IMR-90 (cell line): ENCODE results near the gene CACNA2D3. TPM values are rescaled to one million over a fixed set of nuclear protein-coding genes. Genes with fewer than 3 reads are reported as not detected.
A peak's percentile ranks its signal among the peaks of the same experiment; 100 is the strongest.

ENCODE experiments used
- ATAC-seq: fragments of 200-7000 bp; cut with Tn5 transposase; 2 replicates; pipeline ENCODE4 v1.9.1; 2020; ENCODE audit warnings: low read depth, mild to moderate bottlenecking, moderate library complexity
- BruUV-seq: library from RNA; stranded (reverse); fragments of 400-500 nt; replicated peaks from 2 replicates; lab custom pipeline; 2021; lab: Mats Ljungman, UMichigan
- CTCF ChIA-PET: fragments of 300-600 bp; formaldehyde crosslinking; extraction: SDS; loops from one replicate; lab custom pipeline; 2021; ENCODE audit warnings: antibody characterized with exemption; lab: Yijun Ruan, JAX
- POLR2A ChIA-PET: fragments of 300-600 bp; sonication (Branson Sonifier 250); formaldehyde crosslinking; loops from one replicate; lab custom pipeline; 2022; ENCODE audit warnings: antibody characterized with exemption; ENCODE audit not compliant: unreplicated experiment; lab: Charles Lee
- DNase-seq: peaks from one replicate; pipeline ENCODE4 v3.0.0; 2013
- H2AFZ ChIP-seq: replicated peaks from 2 replicates; pipeline ENCODE3; 2013; ENCODE audit warnings: low read length, mild to moderate bottlenecking; ENCODE audit not compliant: poor library complexity
- H2AK5ac ChIP-seq: 2 replicates; pipeline ENCODE4 v1.6.1; 2013; ENCODE audit warnings: low read depth, low read length, inconsistent platforms
- H2AK9ac ChIP-seq: replicated peaks from 2 replicates; pipeline ENCODE3; 2013; ENCODE audit warnings: mild to moderate bottlenecking, low read depth, low read length, moderate library complexity; ENCODE audit not compliant: poor library complexity
- H2BK120ac ChIP-seq: 2 replicates; pipeline ENCODE4 v1.6.1; 2013; ENCODE audit warnings: low read depth, low read length, inconsistent platforms
- H2BK15ac ChIP-seq: 3 replicates; pipeline ENCODE4 v1.6.1; 2013; ENCODE audit warnings: low read depth, low read length, inconsistent platforms
- H2BK20ac ChIP-seq: 2 replicates; pipeline ENCODE4 v1.6.1; 2013; ENCODE audit warnings: low read depth, mild to moderate bottlenecking, inconsistent platforms, low read length, moderate library complexity
- H2BK5ac ChIP-seq: 2 replicates; pipeline ENCODE4 v1.6.1; 2013; ENCODE audit warnings: mild to moderate bottlenecking, low read depth, low read length, inconsistent platforms; ENCODE audit not compliant: poor library complexity, severe bottlenecking
- H3K14ac ChIP-seq: replicated peaks from 2 replicates; pipeline ENCODE4 v1.6.1; 2013; ENCODE audit warnings: low read depth, low read length, inconsistent platforms
- H3K18ac ChIP-seq: 2 replicates; pipeline ENCODE4 v1.6.1; 2013; ENCODE audit warnings: low read depth, low read length, control low read depth
- H3K23ac ChIP-seq: 2 replicates; pipeline ENCODE4 v1.6.1; 2013; ENCODE audit warnings: low read depth, low read length, inconsistent platforms
- H3K27ac ChIP-seq: 2 replicates; pipeline ENCODE4 v1.5.1; 2013; ENCODE audit warnings: mild to moderate bottlenecking, control low read depth, low read length; ENCODE audit not compliant: insufficient read depth
- H3K27me3 ChIP-seq: 2 replicates; pipeline ENCODE4 v1.6.1; 2013; ENCODE audit warnings: low read length; ENCODE audit not compliant: control insufficient read depth, insufficient read depth
- H3K36me3 ChIP-seq: 2 replicates; pipeline ENCODE4 v1.6.1; 2013; ENCODE audit warnings: low read length, mixed read lengths; ENCODE audit not compliant: control insufficient read depth, insufficient read depth
- H3K4ac ChIP-seq: 2 replicates; pipeline ENCODE4 v1.6.1; 2013; ENCODE audit warnings: low read depth, low read length, inconsistent platforms
- H3K4me1 ChIP-seq: 2 replicates; pipeline ENCODE4 v1.6.1; 2013; ENCODE audit warnings: low read length, mixed read lengths; ENCODE audit not compliant: control insufficient read depth, insufficient read depth
- H3K4me2 ChIP-seq: 2 replicates; pipeline ENCODE4 v1.6.1; 2013; ENCODE audit warnings: low read depth, mild to moderate bottlenecking, control low read depth, low read length, moderate library complexity
- H3K4me3 ChIP-seq: 2 replicates; pipeline ENCODE4 v1.5.1; 2013; ENCODE audit warnings: low read depth, mild to moderate bottlenecking, control low read depth, low read length, moderate library complexity; ENCODE audit not compliant: insufficient read depth
- H3K56ac ChIP-seq: 2 replicates; pipeline ENCODE4 v1.6.1; 2013; ENCODE audit warnings: low read length, inconsistent platforms; ENCODE audit not compliant: insufficient read depth; ENCODE audit errors: extremely low read depth
- H3K79me1 ChIP-seq, 2 experiments: 2 replicates each; pipeline ENCODE4 v1.6.1; 2013; ENCODE audit warnings: low read length in 2 of 2, inconsistent platforms in 1 of 2, low read depth in 1 of 2
- H3K9ac ChIP-seq: 2 replicates; pipeline ENCODE4 v1.6.1; 2013; ENCODE audit warnings: low read depth, low read length, control low read depth
- H3K9me1 ChIP-seq: 2 replicates; pipeline ENCODE4 v1.6.1; 2013; ENCODE audit warnings: low read length, inconsistent platforms; ENCODE audit not compliant: insufficient read depth
- H3K9me3 ChIP-seq: 2 replicates; pipeline ENCODE4 v1.6.1; 2013; ENCODE audit warnings: low read length; ENCODE audit not compliant: control insufficient read depth, insufficient read depth
- H4K20me1 ChIP-seq: 2 replicates; pipeline ENCODE4 v1.6.1; 2013; ENCODE audit warnings: low read length, inconsistent platforms; ENCODE audit not compliant: insufficient read depth
- H4K5ac ChIP-seq: 2 replicates; pipeline ENCODE4 v1.6.1; 2013; ENCODE audit warnings: mild to moderate bottlenecking, low read depth, low read length, control low read depth
- H4K8ac ChIP-seq, 2 experiments: 2 replicates each; pipeline ENCODE4 v1.6.1; 2013; ENCODE audit warnings: low read depth in 2 of 2, low read length in 2 of 2, control low read depth in 1 of 2, inconsistent platforms in 1 of 2
- H4K91ac ChIP-seq: 2 replicates; pipeline ENCODE4 v1.6.1; 2013; ENCODE audit warnings: low read depth, low read length, inconsistent platforms; ENCODE audit not compliant: insufficient read depth
- CEBPB ChIP-seq: IDR thresholded peaks from 2 replicates; pipeline ENCODE4 v1.6.1; 2012; ENCODE audit warnings: low read depth, low read length, improper control_type of control experiment
- RFX5 ChIP-seq: IDR thresholded peaks from 2 replicates; pipeline ENCODE4 v1.8.0; 2012; ENCODE audit warnings: low read depth, mild to moderate bottlenecking, low read length, moderate library complexity
- WGBS, 2 experiments: methylation state at CpG; one replicate each; pipeline versions ENCODE4 v1.1.5 to v1.1.7; 2013; ENCODE audit warnings: missing lambda C conversion rate in 2 of 2; ENCODE audit not compliant: insufficient read length in 1 of 2; ENCODE audit errors: extremely low coverage in 2 of 2; 5-methylcytosine and 5-hydroxymethylcytosine counted together
- dilution Hi-C: fragments of 300-500 bp; cut with HindIII; formaldehyde crosslinking; loops from one replicate; pipeline ENCODE4 v1.14.3; 2018; ENCODE audit warnings: low sequenced_read_pairs; ENCODE audit not compliant: unreplicated experiment
- in situ Hi-C: fragments of 300-500 bp; cut with MboI; formaldehyde crosslinking; loops from 3 replicates; pipeline ENCODE4 v1.14.3; 2019; ENCODE audit warnings: low sequenced_read_pairs, inconsistent platforms, mixed read lengths
- intact Hi-C: fragments of 100-400 bp; cut with micrococcal nuclease; formaldehyde crosslinking; loops from 2 replicates; pipeline ENCODE4 v1.10.0; 2022
- polyA plus RNA-seq, 3 experiments: library from polyadenylated mRNA; depleted of rRNA; stranded (reverse); fragments of >200 nt; gene quantifications; 2 replicates each; pipeline ENCODE4 v1.2.3, GENCODE V29; 2012; ENCODE audit warnings: low replicate concordance in 1 of 3
- total RNA-seq: library from RNA; depleted of rRNA; stranded (reverse); fragments of >200 nt; gene quantifications from 2 replicates; pipeline ENCODE4 v1.2.3, GENCODE V29; 2012

Gene CACNA2D3
- total and polyA plus RNA-seq, 2 of the 4 experiments (the other 2 are of a cell fraction) = 0.36 to 0.41 TPM

- peak overlapping the region; percentile 79 for H3K4ac ChIP-seq
- H3K9me3 ChIP-seq = peaks cover 4% of the 10 kb centered on the region; the same call in 1 of the 2 replicates
- H3K4me3 ChIP-seq = no peak overlapping the region
- peak overlapping the region; percentile 93 for H3K27ac ChIP-seq
- TF ChIP-seq RFX5 (no peak), CEBPB (peak; percentile 40; the same call in 1 of the 2 replicates)
- H3K14ac ChIP-seq = peak overlapping the region; percentile 62; the same call in 1 of the 2 replicates
- ATAC-seq = peak; percentile 79
- H2AK9ac ChIP-seq = peak overlapping the region; percentile 66
- H3K23ac ChIP-seq = no peak overlapping the region
- peak overlapping the region; percentile 67 to 83 for H4K8ac ChIP-seq
- peak overlapping the region; percentile 91 for H2BK120ac ChIP-seq
- H2BK20ac ChIP-seq = peak overlapping the region; percentile 94
- H4K91ac ChIP-seq = peak overlapping the region; percentile 78
- peak overlapping the region; percentile 20 for H3K9ac ChIP-seq
- H2BK15ac ChIP-seq = peak overlapping the region; percentile 96
- H2BK5ac ChIP-seq = peak overlapping the region; percentile 84
- H3K4me1 ChIP-seq = peaks cover 20% of the 10 kb centered on the region
- BruUV-seq = no TSS peak
- H3K36me3 ChIP-seq = no peaks in the 10 kb centered on the region
- in situ Hi-C loops (no loop called here), dilution Hi-C loops (no loop called here), intact Hi-C loops (loop anchor here (5.0 kb wide), 1 partner anchor 108 kb away; no protein-coding TSS in a partner anchor)
- H2AK5ac ChIP-seq = peak overlapping the region; percentile 93; the same call in 1 of the 2 replicates
- no peaks in the 10 kb centered on the region for H3K27me3 ChIP-seq
- peak overlapping the region; percentile 43 for H3K4me2 ChIP-seq
- H3K9me1 ChIP-seq = peaks cover 10% of the 10 kb centered on the region; the same call in 1 of the 2 replicates
- H3K79me1 ChIP-seq = no peaks in the 10 kb centered on the region
- 83% methylated on average over 3 of the region's 5 CpGs; no CpG with 5 or more reads in 1 of the 2 experiments for WGBS, 2 experiments
- peak overlapping the region; percentile 75 for H4K5ac ChIP-seq
- ChIA-PET POLR2A (no interaction called here), CTCF (no interaction called here)
- H3K56ac ChIP-seq = no peak overlapping the region; the same call in 1 of the 2 replicates
- H2AFZ ChIP-seq = peak overlapping the region; percentile 67
- H3K18ac ChIP-seq = peak overlapping the region; percentile 92
- H4K20me1 ChIP-seq = no peaks in the 10 kb centered on the region
- DNase-seq = peak; percentile 55
These were observed 936.8 kb downstream of the CACNA2D3 start for GRCh38 chr3:55059027-55059629.
